ENCODE results near the gene DCLK1.

DCLK1 gene

GRCh38 chr13:35767256-35767976, 363.8 kb downstream of the DCLK1 start:
- POLR2A ChIA-PET, result no interaction called here
- no peak for TF ChIP-seq BHLHE40 (IDR thresholded peaks at IDR 0.05; ENCODE audit: borderline replicate concordance)
- no peak for TF ChIP-seq CTBP1 (IDR thresholded peaks at IDR 0.05; ENCODE audit: borderline replicate concordance)
- no peak for TF ChIP-seq FOXK2 (IDR thresholded peaks at IDR 0.05)
- no peak for TF ChIP-seq HDGF (IDR thresholded peaks at IDR 0.05; ENCODE audit: borderline replicate concordance)
- TF ChIP-seq L3MBTL2 (conservative IDR thresholded peaks at IDR 0.05), result no peak
- no peak for TF ChIP-seq TARDBP (IDR thresholded peaks at IDR 0.05)
- TF ChIP-seq SUZ12 (IDR thresholded peaks at IDR 0.05), result no peak
- TF ChIP-seq NFRKB (IDR thresholded peaks at IDR 0.05), result no peak
- TF ChIP-seq ZNF384 (IDR thresholded peaks at IDR 0.05), result no peak
- no peak for TF ChIP-seq ARNT (IDR thresholded peaks at IDR 0.05)
- no peak for TF ChIP-seq FOXM1 (IDR thresholded peaks at IDR 0.05; ENCODE audit: borderline replicate concordance)
- no peak for TF ChIP-seq FOXA1 (IDR thresholded peaks at IDR 0.05)
- TF ChIP-seq LEF1 (IDR thresholded peaks at IDR 0.05; ENCODE audit: borderline replicate concordance), result no peak
- no peak for TF ChIP-seq SP1 (IDR thresholded peaks at IDR 0.05)
- TF ChIP-seq ELF4 (IDR thresholded peaks at IDR 0.05), result no peak
- TF ChIP-seq PKNOX1 (IDR thresholded peaks at IDR 0.05), result no peak
- DNase-seq (ENCODE audit: extremely low spot score), result no peak
- CTCF ChIA-PET, result no interaction called here

- ChIA-PET CTCF (no interaction called here), POLR2A (no interaction called here)
- DNase-seq (ENCODE audit: extremely low spot score), result no peak
- TF ChIP-seq L3MBTL2 (conservative IDR thresholded peaks at IDR 0.05), result no peak
- TF ChIP-seq NFRKB (IDR thresholded peaks at IDR 0.05), result no peak
These were observed 364.5 kb downstream of the DCLK1 start for GRCh38 chr13:35766663-35767062.

- POLR2A ChIA-PET, result no interaction called here
- DNase-seq (ENCODE audit: extremely low spot score), result no peak
- TF ChIP-seq FOXA1 (IDR thresholded peaks at IDR 0.05), result no peak
- CTCF ChIA-PET, result no interaction called here
These were observed 365.2 kb downstream of the DCLK1 start for GRCh38 chr13:35765941-35766340.

- ChIA-PET CTCF (no interaction called here), POLR2A (no interaction called here)
- no peak for DNase-seq (ENCODE audit: extremely low spot score)
- TF ChIP-seq L3MBTL2 (conservative IDR thresholded peaks at IDR 0.05) (no peak), LEF1 (IDR thresholded peaks at IDR 0.05; ENCODE audit: borderline replicate concordance) (no peak), SP1 (IDR thresholded peaks at IDR 0.05) (no peak), FOXA1 (IDR thresholded peaks at IDR 0.05) (no peak), ARNT (IDR thresholded peaks at IDR 0.05) (no peak), SUZ12 (IDR thresholded peaks at IDR 0.05) (no peak), TARDBP (IDR thresholded peaks at IDR 0.05) (no peak), PKNOX1 (IDR thresholded peaks at IDR 0.05) (no peak), ZNF384 (IDR thresholded peaks at IDR 0.05) (no peak), ELF4 (IDR thresholded peaks at IDR 0.05) (no peak), BHLHE40 (IDR thresholded peaks at IDR 0.05; ENCODE audit: borderline replicate concordance) (no peak)
These were observed 365.8 kb downstream of the DCLK1 start for GRCh38 chr13:35765366-35765765.

- POLR2A ChIA-PET, result no interaction called here
- TF ChIP-seq LEF1 (IDR thresholded peaks at IDR 0.05; ENCODE audit: borderline replicate concordance) (no peak), SUZ12 (IDR thresholded peaks at IDR 0.05) (no peak), ELF4 (IDR thresholded peaks at IDR 0.05) (no peak), BHLHE40 (IDR thresholded peaks at IDR 0.05; ENCODE audit: borderline replicate concordance) (no peak), FOXA1 (IDR thresholded peaks at IDR 0.05) (no peak), SP1 (IDR thresholded peaks at IDR 0.05) (no peak), FOXM1 (IDR thresholded peaks at IDR 0.05; ENCODE audit: borderline replicate concordance) (no peak), HDGF (IDR thresholded peaks at IDR 0.05; ENCODE audit: borderline replicate concordance) (no peak), ARNT (IDR thresholded peaks at IDR 0.05) (no peak)
- CTCF ChIA-PET, result no interaction called here
- DNase-seq (ENCODE audit: extremely low spot score), result no peak
These were observed 366.7 kb downstream of the DCLK1 start for GRCh38 chr13:35764326-35765015.

GRCh38 chr13:35763782-35764123, 367.4 kb downstream of the DCLK1 start:
- POLR2A ChIA-PET, result no interaction called here
- TF ChIP-seq CTBP1 (IDR thresholded peaks at IDR 0.05; ENCODE audit: borderline replicate concordance) (no peak), SUZ12 (IDR thresholded peaks at IDR 0.05) (no peak), PKNOX1 (IDR thresholded peaks at IDR 0.05) (no peak), FOXA1 (IDR thresholded peaks at IDR 0.05) (no peak), NFRKB (IDR thresholded peaks at IDR 0.05) (no peak), TARDBP (IDR thresholded peaks at IDR 0.05) (no peak), LEF1 (IDR thresholded peaks at IDR 0.05; ENCODE audit: borderline replicate concordance) (no peak), HDGF (IDR thresholded peaks at IDR 0.05; ENCODE audit: borderline replicate concordance) (no peak), ARNT (IDR thresholded peaks at IDR 0.05) (no peak), ELF4 (IDR thresholded peaks at IDR 0.05) (no peak), ZNF384 (IDR thresholded peaks at IDR 0.05) (no peak), SP1 (IDR thresholded peaks at IDR 0.05) (no peak), BHLHE40 (IDR thresholded peaks at IDR 0.05; ENCODE audit: borderline replicate concordance) (no peak), L3MBTL2 (conservative IDR thresholded peaks at IDR 0.05) (no peak), FOXK2 (IDR thresholded peaks at IDR 0.05) (no peak)
- DNase-seq (ENCODE audit: extremely low spot score), result no peak
- CTCF ChIA-PET, result no interaction called here

Data from HEK293T (cell line).